Mesenchymal stem cell (in vitro differentiated cells and primary cell): ENCODE measurements around the gene KCNA3.

Source experiments
- DNase-seq: peaks from one replicate; pipeline ENCODE4 v3.0.0-alpha.2; 2013
- H2AFZ ChIP-seq: one replicate; pipeline ENCODE4 v1.6.1; 2013; ENCODE audit warnings: low read depth, mild to moderate bottlenecking, control low read depth, inconsistent platforms, low read length, moderate library complexity
- H2AK5ac ChIP-seq: 2 replicates; pipeline ENCODE4 v1.6.1; 2013; ENCODE audit warnings: low read length, moderate library complexity, mild to moderate bottlenecking, inconsistent platforms; ENCODE audit not compliant: severe bottlenecking
- H2BK120ac ChIP-seq: one replicate; pipeline ENCODE4 v1.6.1; 2013; ENCODE audit warnings: low read depth, mild to moderate bottlenecking, inconsistent platforms, low read length, moderate library complexity
- H2BK12ac ChIP-seq, 2 experiments: one replicate each; pipeline ENCODE4 v1.6.1; 2013; ENCODE audit warnings: inconsistent platforms in 2 of 2, low read length in 2 of 2, mild to moderate bottlenecking in 2 of 2, moderate library complexity in 2 of 2, control low read depth in 1 of 2
- H2BK15ac ChIP-seq: one replicate; pipeline ENCODE4 v1.6.1; 2013; ENCODE audit warnings: mild to moderate bottlenecking, low read depth, inconsistent platforms; ENCODE audit not compliant: poor library complexity, severe bottlenecking
- H2BK5ac ChIP-seq: 2 replicates; pipeline ENCODE4 v1.6.1; 2013; ENCODE audit warnings: low read depth, mild to moderate bottlenecking, low read length, control low read depth, inconsistent platforms; ENCODE audit not compliant: poor library complexity, severe bottlenecking
- H3K14ac ChIP-seq, 2 experiments: one replicate each; pipeline ENCODE4 v1.6.1; 2013; ENCODE audit warnings: inconsistent platforms in 2 of 2, low read length in 2 of 2, control low read depth in 1 of 2, mild to moderate bottlenecking in 1 of 2, moderate library complexity in 1 of 2
- H3K18ac ChIP-seq, 2 experiments: one replicate each; pipeline ENCODE4 v1.6.1; 2013; ENCODE audit warnings: inconsistent platforms in 2 of 2, low read length in 2 of 2, control low read depth in 1 of 2, low read depth in 1 of 2, mild to moderate bottlenecking in 1 of 2
- H3K23ac ChIP-seq, 2 experiments: one replicate each; pipeline ENCODE4 v1.6.1; 2013; ENCODE audit warnings: inconsistent platforms in 2 of 2, low read length in 2 of 2, mild to moderate bottlenecking in 2 of 2, moderate library complexity in 2 of 2, control low read depth in 1 of 2
- H3K27ac ChIP-seq: 2 replicates; pipeline ENCODE4 v1.5.1; 2013; ENCODE audit warnings: mild to moderate bottlenecking, moderate library complexity, low read length, control low read depth, inconsistent platforms; ENCODE audit not compliant: poor library complexity, severe bottlenecking
- H3K27me3 ChIP-seq, 2 experiments: 2 replicates each; pipeline versions ENCODE4 v1.6.1 to v1.7.0; 2013; ENCODE audit warnings: low read length in 2 of 2, mild to moderate bottlenecking in 2 of 2, moderate library complexity in 2 of 2, control low read depth in 1 of 2, inconsistent platforms in 1 of 2; ENCODE audit not compliant: control insufficient read depth in 1 of 2, insufficient read depth in 1 of 2
- H3K36me3 ChIP-seq, 2 experiments: 2 replicates each; pipeline versions ENCODE4 v1.6.1 to v1.7.0; 2013; ENCODE audit warnings: low read length in 2 of 2, control low read depth in 1 of 2, inconsistent platforms in 1 of 2, low read depth in 1 of 2, mild to moderate bottlenecking in 1 of 2; ENCODE audit not compliant: insufficient read depth in 2 of 2, control insufficient read depth in 1 of 2
- H3K4ac ChIP-seq, 2 experiments: one replicate each; pipeline ENCODE4 v1.6.1; 2013; ENCODE audit warnings: inconsistent platforms in 2 of 2, low read length in 2 of 2, mild to moderate bottlenecking in 2 of 2, moderate library complexity in 2 of 2, control low read depth in 1 of 2, low read depth in 1 of 2
- H3K4me1 ChIP-seq: 2 replicates; pipeline ENCODE4 v1.6.1; 2013; ENCODE audit warnings: low read depth, low read length, control low read depth; ENCODE audit not compliant: control insufficient read depth, insufficient read depth
- H3K4me2 ChIP-seq: 2 replicates; pipeline ENCODE4 v1.6.1; 2013; ENCODE audit warnings: low read length, mild to moderate bottlenecking, inconsistent platforms; ENCODE audit not compliant: poor library complexity, severe bottlenecking
- H3K4me3 ChIP-seq, 2 experiments: 2 replicates each; pipeline versions ENCODE4 v1.5.1 to v1.7.0; 2013; ENCODE audit warnings: low read length in 2 of 2, mild to moderate bottlenecking in 2 of 2, control low read depth in 1 of 2, low read depth in 1 of 2; ENCODE audit not compliant: insufficient read depth in 1 of 2
- H3K79me1 ChIP-seq: replicated peaks from 2 replicates; pipeline ENCODE4 v1.6.1; 2013; ENCODE audit warnings: mild to moderate bottlenecking, control low read depth, low read length, inconsistent platforms; ENCODE audit not compliant: poor library complexity, severe bottlenecking
- H3K9ac ChIP-seq: 2 replicates; pipeline ENCODE4 v1.7.0; 2013; ENCODE audit warnings: mild to moderate bottlenecking, low read length, moderate library complexity
- H3K9me3 ChIP-seq: 2 replicates; pipeline ENCODE4 v1.7.0; 2013; ENCODE audit warnings: mild to moderate bottlenecking, low read length; ENCODE audit not compliant: control insufficient read depth
- H4K8ac ChIP-seq: one replicate; pipeline ENCODE4 v1.6.1; 2013; ENCODE audit warnings: inconsistent platforms, mild to moderate bottlenecking, low read length, moderate library complexity
- H4K91ac ChIP-seq: one replicate; pipeline ENCODE4 v1.6.1; 2013; ENCODE audit warnings: mild to moderate bottlenecking, low read length, inconsistent platforms
- whole genome bisulfite sequencing: methylation state at CpG from one replicate; pipeline ENCODE4 v1.1.7; 2013; ENCODE audit warnings: mixed read lengths; 5-methylcytosine and 5-hydroxymethylcytosine counted together

The KCNA3 gene

GRCh38 chr1:110638058-110638457 lies 36.7 kb downstream of the KCNA3 start:
- no peak overlapping the region for H2AK5ac ChIP-seq
- no peak overlapping the region for H2BK5ac ChIP-seq
- H3K14ac ChIP-seq, result no peak overlapping the region
- 55% methylated on average over 2 of the region's 2 CpGs for WGBS
- H3K27ac ChIP-seq, result no peak overlapping the region
- H3K9me3 ChIP-seq, result no peaks in the 10 kb centered on the region
- no peaks in the 10 kb centered on the region for H3K79me1 ChIP-seq
- DNase-seq, result no peak
- no peak overlapping the region for H4K8ac ChIP-seq
- no peak overlapping the region for H2BK12ac ChIP-seq
- no peak overlapping the region for H3K9ac ChIP-seq
- no peak overlapping the region for H3K18ac ChIP-seq
- H3K4me2 ChIP-seq, result no peak overlapping the region
- H2BK120ac ChIP-seq, result no peak overlapping the region
- H3K23ac ChIP-seq, result no peak overlapping the region
- H2AFZ ChIP-seq, result no peak overlapping the region
- no peak overlapping the region for H3K4ac ChIP-seq
- no peak overlapping the region for H3K4me3 ChIP-seq
- H3K4me1 ChIP-seq, result no peaks in the 10 kb centered on the region
- no peak overlapping the region for H2BK15ac ChIP-seq
- no peaks in the 10 kb centered on the region for H3K36me3 ChIP-seq
- H3K27me3 ChIP-seq, result peaks cover 0 to 13% of the 10 kb centered on the region in 2 experiments
- no peak overlapping the region for H4K91ac ChIP-seq

GRCh38 chr1:110637475-110637874 lies 37.3 kb downstream of the KCNA3 start:
- Histone ChIP-seq H3K4me1 (no peaks in the 10 kb centered on the region), H3K27ac (no peak overlapping the region), H3K4me3 (no peak overlapping the region), H2BK15ac (no peak overlapping the region), H2BK12ac (no peak overlapping the region), H3K9me3 (no peaks in the 10 kb centered on the region), H2AFZ (no peak overlapping the region), H4K8ac (no peak overlapping the region), H3K36me3 (no peaks in the 10 kb centered on the region), H3K4ac (no peak overlapping the region), H3K4me2 (no peak overlapping the region), H2AK5ac (no peak overlapping the region), H3K18ac (no peak overlapping the region), H3K27me3 (peaks cover 0 to 16% of the 10 kb centered on the region in 2 experiments), H3K9ac (no peak overlapping the region), H3K14ac (no peak overlapping the region), H2BK5ac (no peak overlapping the region), H3K23ac (no peak overlapping the region), H4K91ac (no peak overlapping the region), H3K79me1 (no peaks in the 10 kb centered on the region), H2BK120ac (no peak overlapping the region)
- 46% methylated on average over 3 of the region's 3 CpGs for WGBS
- no peak for DNase-seq

GRCh38 chr1:110636149-110636935 lies 38.4 kb downstream of the KCNA3 start:
- H3K79me1 ChIP-seq, result no peaks in the 10 kb centered on the region
- H3K4ac ChIP-seq, result no peak overlapping the region
- H4K8ac ChIP-seq, result no peak overlapping the region
- H2BK15ac ChIP-seq, result no peak overlapping the region
- no peak overlapping the region for H4K91ac ChIP-seq
- no peak overlapping the region for H2AFZ ChIP-seq
- no peak for DNase-seq
- H3K4me1 ChIP-seq, result no peaks in the 10 kb centered on the region
- H2AK5ac ChIP-seq, result no peak overlapping the region
- H3K9ac ChIP-seq, result no peak overlapping the region
- H3K4me2 ChIP-seq, result no peak overlapping the region
- H3K27ac ChIP-seq, result no peak overlapping the region
- no peak overlapping the region for H2BK12ac ChIP-seq
- H3K36me3 ChIP-seq, result no peaks in the 10 kb centered on the region
- WGBS, result 85% methylated on average over 3 of the region's 4 CpGs
- no peak overlapping the region for H2BK120ac ChIP-seq
- no peak overlapping the region for H3K14ac ChIP-seq
- H2BK5ac ChIP-seq, result no peak overlapping the region
- no peak overlapping the region for H3K4me3 ChIP-seq
- H3K18ac ChIP-seq, result no peak overlapping the region
- H3K9me3 ChIP-seq, result no peaks in the 10 kb centered on the region
- H3K23ac ChIP-seq, result no peak overlapping the region
- peaks cover 0 to 28% of the 10 kb centered on the region in 2 experiments for H3K27me3 ChIP-seq

- H3K36me3 ChIP-seq, result no peaks in the 10 kb centered on the region
- H4K8ac ChIP-seq, result no peak overlapping the region
- peaks cover 0 to 32% of the 10 kb centered on the region in 2 experiments for H3K27me3 ChIP-seq
- H3K4me1 ChIP-seq, result no peaks in the 10 kb centered on the region
- H3K4ac ChIP-seq, result no peak overlapping the region
- no peak overlapping the region for H2BK15ac ChIP-seq
- H3K4me3 ChIP-seq, result no peak overlapping the region
- DNase-seq, result no peak
- H2BK12ac ChIP-seq, result no peak overlapping the region
- no peak overlapping the region for H2BK5ac ChIP-seq
- WGBS, result 67% methylated on average over 2 of the region's 2 CpGs
- H2AK5ac ChIP-seq, result no peak overlapping the region
- H3K79me1 ChIP-seq, result no peaks in the 10 kb centered on the region
- H4K91ac ChIP-seq, result no peak overlapping the region
- no peak overlapping the region for H3K27ac ChIP-seq
- H3K18ac ChIP-seq, result no peak overlapping the region
- no peak overlapping the region for H3K9ac ChIP-seq
- H2BK120ac ChIP-seq, result no peak overlapping the region
- no peak overlapping the region for H3K23ac ChIP-seq
- no peaks in the 10 kb centered on the region for H3K9me3 ChIP-seq
- no peak overlapping the region for H3K4me2 ChIP-seq
- no peak overlapping the region for H3K14ac ChIP-seq
- H2AFZ ChIP-seq, result no peak overlapping the region
Observed at GRCh38 chr1:110635434-110635833, 39.3 kb downstream of the KCNA3 start.
